Mesendoderm (in vitro differentiated cells): ENCODE data around the gene RABEP2.

Experiments used
- DNase-seq: peaks from one replicate; pipeline ENCODE4 v3.0.0; 2013
- H2AK5ac ChIP-seq: 2 replicates; pipeline ENCODE4 v1.6.1; 2013; ENCODE audit warnings: low read length, inconsistent platforms
- H2BK120ac ChIP-seq: 2 replicates; pipeline ENCODE4 v1.6.1; 2013; ENCODE audit warnings: low read depth, mild to moderate bottlenecking, low read length, moderate library complexity, mixed read lengths
- H2BK15ac ChIP-seq: replicated peaks from 2 replicates; pipeline ENCODE4 v1.6.1; 2013; ENCODE audit warnings: low read depth, mild to moderate bottlenecking, moderate library complexity
- H2BK5ac ChIP-seq: 2 replicates; pipeline ENCODE4 v1.6.1; 2013; ENCODE audit warnings: low read length, inconsistent platforms
- H3K18ac ChIP-seq: 2 replicates; pipeline ENCODE4 v1.6.1; 2013; ENCODE audit warnings: mild to moderate bottlenecking, low read length, mixed read lengths
- H3K23ac ChIP-seq: one replicate; pipeline ENCODE4 v1.6.1; 2013; ENCODE audit warnings: low read length
- H3K27ac ChIP-seq: 2 replicates; pipeline ENCODE4 v1.5.1; 2013; ENCODE audit warnings: low read depth, mild to moderate bottlenecking, inconsistent platforms, low read length, moderate library complexity
- H3K27me3 ChIP-seq: 2 replicates; pipeline ENCODE4 v1.6.1; 2013; ENCODE audit warnings: low read length, control low read depth, mild to moderate bottlenecking, inconsistent platforms; ENCODE audit not compliant: insufficient read depth, poor library complexity
- H3K36me3 ChIP-seq: 2 replicates; pipeline ENCODE4 v1.6.1; 2013; ENCODE audit warnings: low read length, inconsistent platforms; ENCODE audit not compliant: control insufficient read depth, insufficient read depth
- H3K4ac ChIP-seq: one replicate; pipeline ENCODE4 v1.6.1; 2013; ENCODE audit warnings: low read depth, mild to moderate bottlenecking, low read length, moderate library complexity
- H3K4me1 ChIP-seq: 2 replicates; pipeline ENCODE4 v1.6.1; 2013; ENCODE audit warnings: low read depth, low read length, inconsistent platforms; ENCODE audit not compliant: control insufficient read depth
- H3K4me2 ChIP-seq: 2 replicates; pipeline ENCODE4 v1.6.1; 2013; ENCODE audit warnings: low read length
- H3K4me3 ChIP-seq: 2 replicates; pipeline ENCODE4 v1.5.1; 2013; ENCODE audit warnings: mild to moderate bottlenecking, low read length
- H3K56ac ChIP-seq: one replicate; pipeline ENCODE4 v1.6.1; 2013; ENCODE audit warnings: low read length
- H3K79me1 ChIP-seq: 2 replicates; pipeline ENCODE4 v1.6.1; 2013; ENCODE audit warnings: low read length, inconsistent platforms
- H3K79me2 ChIP-seq: 2 replicates; pipeline ENCODE4 v1.6.1; 2013; ENCODE audit warnings: mild to moderate bottlenecking, low read length; ENCODE audit not compliant: control insufficient read depth, insufficient read depth
- H3K9ac ChIP-seq: 2 replicates; pipeline ENCODE4 v1.6.1; 2013; ENCODE audit warnings: low read length, inconsistent platforms
- H4K5ac ChIP-seq: one replicate; pipeline ENCODE4 v1.6.1; 2013; ENCODE audit warnings: low read length
- H4K8ac ChIP-seq: one replicate; pipeline ENCODE4 v1.6.1; 2013; ENCODE audit warnings: low read depth, mild to moderate bottlenecking, control low read depth, low read length, moderate library complexity
- WGBS: extraction: QIAGEN DNeasy Blood & Tissue Kit; methylation state at CpG from one replicate; pipeline ENCODE4 v1.1.7; 2013; ENCODE audit warnings: low lambda C conversion rate, missing lambda C conversion rate; ENCODE audit not compliant: insufficient coverage; ENCODE audit errors: extremely low coverage; 5-methylcytosine and 5-hydroxymethylcytosine counted together

Gene RABEP2

DNA sequence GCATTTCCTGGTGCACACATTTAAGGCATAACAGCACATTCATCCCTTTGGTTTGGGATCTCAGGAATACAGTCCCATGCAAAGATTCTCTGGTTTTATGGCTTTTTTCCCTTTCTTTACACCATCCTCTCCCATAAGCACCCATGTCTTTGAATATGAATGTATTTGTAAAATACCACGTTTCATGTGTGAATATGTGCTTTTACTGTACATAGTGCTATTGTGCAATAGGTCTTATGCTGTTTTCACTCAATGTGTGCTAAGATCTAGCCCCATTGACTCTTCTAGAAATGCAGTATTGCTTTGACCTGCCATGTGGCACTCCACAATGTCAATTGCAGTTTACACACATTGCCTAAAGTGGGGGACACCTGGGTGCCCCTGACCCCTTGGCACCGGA is 39.5 kb upstream of the RABEP2 start:
- Histone ChIP-seq H3K4me1 (no peaks in the 10 kb centered on the region), H3K9ac (no peak overlapping the region), H3K23ac (no peak overlapping the region), H3K36me3 (peaks cover 8% of the 10 kb centered on the region), H2BK120ac (no peak overlapping the region), H3K27me3 (no peaks in the 10 kb centered on the region), H3K79me1 (no peaks in the 10 kb centered on the region), H3K4me2 (no peak overlapping the region), H2BK15ac (no peak overlapping the region), H3K27ac (no peak overlapping the region), H2BK5ac (no peak overlapping the region), H3K56ac (no peak overlapping the region), H2AK5ac (no peak overlapping the region), H4K8ac (no peak overlapping the region), H3K4ac (no peak overlapping the region), H4K5ac (no peak overlapping the region), H3K4me3 (no peak overlapping the region), H3K79me2 (no peaks in the 10 kb centered on the region), H3K18ac (no peak overlapping the region)
- no peak for DNase-seq
- no CpG with 5 or more reads among the region's 2 CpGs for WGBS

DNA sequence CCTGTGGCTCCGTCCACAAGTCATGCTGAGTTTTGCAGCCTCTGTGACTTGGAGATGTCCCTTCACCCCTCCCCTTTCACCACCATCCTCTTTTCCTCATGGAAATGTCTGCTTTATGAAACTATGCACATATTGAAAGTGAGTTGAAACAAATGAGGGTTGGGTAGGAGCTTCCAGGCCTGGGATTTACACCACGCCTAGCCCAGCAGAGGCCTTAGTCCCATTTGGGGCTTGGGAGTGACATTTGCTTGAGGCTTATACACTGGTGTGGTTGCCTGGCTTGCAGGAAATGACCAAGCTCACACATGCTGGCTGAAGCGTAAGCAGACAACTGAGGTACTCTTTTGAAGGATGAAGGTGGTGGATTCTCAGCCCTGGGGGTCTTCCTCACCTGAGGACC is 39.0 kb upstream of the RABEP2 start:
- no peaks in the 10 kb centered on the region for H3K79me2 ChIP-seq
- no peaks in the 10 kb centered on the region for H3K79me1 ChIP-seq
- no peak overlapping the region for H4K8ac ChIP-seq
- H2AK5ac ChIP-seq: no peak overlapping the region
- no peak overlapping the region for H3K4me2 ChIP-seq
- H2BK5ac ChIP-seq: no peak overlapping the region
- H2BK15ac ChIP-seq: no peak overlapping the region
- H3K4me1 ChIP-seq: no peaks in the 10 kb centered on the region
- H3K36me3 ChIP-seq: peaks cover 8% of the 10 kb centered on the region
- no CpG with 5 or more reads among the region's 3 CpGs for WGBS
- no peak overlapping the region for H3K56ac ChIP-seq
- no peak overlapping the region for H3K27ac ChIP-seq
- H4K5ac ChIP-seq: no peak overlapping the region
- no peak for DNase-seq
- no peak overlapping the region for H3K4me3 ChIP-seq
- H3K9ac ChIP-seq: no peak overlapping the region
- no peak overlapping the region for H3K18ac ChIP-seq
- no peaks in the 10 kb centered on the region for H3K27me3 ChIP-seq
- H3K23ac ChIP-seq: no peak overlapping the region
- H3K4ac ChIP-seq: no peak overlapping the region
- H2BK120ac ChIP-seq: no peak overlapping the region

DNA sequence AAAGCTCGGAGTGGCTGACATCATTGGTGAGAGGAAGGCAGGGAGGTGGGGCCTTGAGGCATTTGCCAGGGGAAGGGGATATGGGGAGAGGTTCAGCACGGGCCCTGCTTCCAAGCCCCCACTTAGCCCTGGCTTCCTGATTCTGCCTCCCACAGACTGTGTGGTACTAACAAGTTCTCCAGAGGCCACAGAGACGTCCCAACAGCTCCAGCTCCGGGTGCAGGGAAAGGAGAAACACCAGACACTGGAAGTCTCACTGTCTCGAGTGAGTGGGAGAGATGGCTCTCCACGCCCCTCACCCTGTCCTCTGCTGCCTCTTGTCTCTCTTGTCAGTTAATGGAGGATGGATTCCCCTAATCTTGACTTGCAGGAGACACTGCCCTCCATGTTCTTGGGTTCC is 33.8 kb upstream of the RABEP2 start:
- H3K4me3 ChIP-seq: no peak overlapping the region
- peaks cover 2% of the 10 kb centered on the region for H3K79me1 ChIP-seq
- H2AK5ac ChIP-seq: no peak overlapping the region
- H2BK120ac ChIP-seq: no peak overlapping the region
- no peak overlapping the region for H3K23ac ChIP-seq
- H3K79me2 ChIP-seq: no peaks in the 10 kb centered on the region
- H4K5ac ChIP-seq: no peak overlapping the region
- no peaks in the 10 kb centered on the region for H3K27me3 ChIP-seq
- no peak overlapping the region for H3K9ac ChIP-seq
- H3K36me3 ChIP-seq: peaks cover 23% of the 10 kb centered on the region
- no peak overlapping the region for H3K27ac ChIP-seq
- no peak overlapping the region for H3K4ac ChIP-seq
- no peak overlapping the region for H3K4me2 ChIP-seq
- H3K56ac ChIP-seq: no peak overlapping the region
- H4K8ac ChIP-seq: no peak overlapping the region
- no peak overlapping the region for H3K18ac ChIP-seq
- DNase-seq: no peak
- no CpG with 5 or more reads among the region's 6 CpGs for WGBS
- H2BK15ac ChIP-seq: no peak overlapping the region
- no peaks in the 10 kb centered on the region for H3K4me1 ChIP-seq
- no peak overlapping the region for H2BK5ac ChIP-seq

DNA sequence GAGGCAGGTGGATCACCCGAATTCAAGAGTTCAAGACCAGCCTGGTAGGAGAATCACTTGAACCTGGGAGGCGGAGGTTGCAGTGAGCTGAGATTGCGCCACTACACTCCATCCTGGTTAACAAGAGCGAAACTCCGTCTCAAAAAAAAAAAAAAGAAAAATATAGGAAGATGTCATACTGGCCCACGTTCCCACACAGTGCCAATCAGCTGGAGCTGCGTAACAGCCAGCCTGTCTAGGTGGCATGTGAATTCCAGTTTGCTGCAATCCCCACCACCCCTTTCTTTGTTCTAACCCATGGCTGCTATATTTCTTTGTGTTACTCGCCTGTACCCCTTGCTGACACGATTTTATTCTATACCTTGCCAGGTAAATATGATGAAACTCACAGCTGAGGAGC is 33.2 kb upstream of the RABEP2 start:
- WGBS: no CpG with 5 or more reads among the region's 9 CpGs
- Histone ChIP-seq H3K4ac (no peak overlapping the region), H3K23ac (no peak overlapping the region), H3K9ac (no peak overlapping the region), H3K79me2 (no peaks in the 10 kb centered on the region), H3K36me3 (peaks cover 21% of the 10 kb centered on the region), H2BK5ac (no peak overlapping the region), H3K4me2 (no peak overlapping the region), H3K27me3 (no peaks in the 10 kb centered on the region), H3K27ac (no peak overlapping the region), H3K18ac (no peak overlapping the region), H2BK15ac (no peak overlapping the region), H4K5ac (no peak overlapping the region), H2AK5ac (no peak overlapping the region), H3K4me1 (no peaks in the 10 kb centered on the region), H3K56ac (no peak overlapping the region), H2BK120ac (no peak overlapping the region), H3K79me1 (peaks cover 4% of the 10 kb centered on the region), H4K8ac (no peak overlapping the region), H3K4me3 (no peak overlapping the region)
- DNase-seq: no peak

DNA sequence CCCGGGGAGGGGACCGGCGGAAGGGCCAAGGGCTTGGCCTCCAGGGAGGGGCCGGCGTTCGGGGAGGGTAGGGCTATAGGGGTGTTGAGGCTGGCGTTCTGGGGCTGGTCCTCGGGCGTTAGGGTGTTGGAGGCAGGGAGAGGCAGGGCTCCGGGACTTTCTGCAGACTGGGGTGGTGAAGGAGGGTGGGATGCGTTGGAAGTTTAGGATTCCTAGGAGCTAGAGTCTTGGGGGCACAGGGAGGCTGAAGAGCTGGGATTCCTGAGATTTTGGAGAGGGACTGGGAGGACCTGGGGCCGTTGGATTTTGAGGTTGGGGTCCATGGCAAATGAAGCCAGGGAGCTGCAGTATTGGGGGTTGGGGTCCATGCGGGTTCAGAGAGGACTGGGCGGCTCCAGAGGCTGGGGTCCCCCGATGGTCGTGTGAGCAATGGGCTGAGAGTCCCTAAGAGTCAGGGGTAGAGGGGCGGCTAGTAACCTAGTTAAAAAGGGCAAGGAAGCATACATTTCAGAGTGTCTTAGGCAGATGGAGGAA is 26.4 kb upstream of the RABEP2 start:
- Histone ChIP-seq H3K79me2 (peaks cover 11% of the 10 kb centered on the region), H3K18ac (peak overlapping the region; percentile 91), H3K9ac (peak overlapping the region; percentile 88), H3K23ac (peak overlapping the region; percentile 15), H3K27me3 (no peaks in the 10 kb centered on the region), H2BK120ac (no peak overlapping the region), H4K5ac (no peak overlapping the region), H3K4me2 (peak overlapping the region; percentile 42), H3K4me1 (peaks cover 2% of the 10 kb centered on the region), H3K56ac (peak overlapping the region; percentile 91), H3K4ac (peak overlapping the region; percentile 58), H3K4me3 (peak overlapping the region; percentile 79), H2AK5ac (no peak overlapping the region), H2BK15ac (no peak overlapping the region), H4K8ac (no peak overlapping the region), H3K79me1 (peaks cover 6% of the 10 kb centered on the region), H3K27ac (peak overlapping the region; percentile 15), H3K36me3 (peaks cover 10% of the 10 kb centered on the region), H2BK5ac (no peak overlapping the region)
- peak; percentile 22 for DNase-seq
- no CpG with 5 or more reads among the region's 17 CpGs for WGBS
